HG03558 (cell line): Measurements from ENCODE around the gene GLCCI1.

Source experiments
- ATAC-seq: cut with Tn5 transposase; IDR thresholded peaks from one replicate; pipeline ENCODE4 v1.9.1; 2021; ENCODE audit warnings: moderate number of reproducible peaks; ENCODE audit not compliant: unreplicated experiment; ENCODE audit errors: extremely low read depth

GLCCI1 gene

DNA sequence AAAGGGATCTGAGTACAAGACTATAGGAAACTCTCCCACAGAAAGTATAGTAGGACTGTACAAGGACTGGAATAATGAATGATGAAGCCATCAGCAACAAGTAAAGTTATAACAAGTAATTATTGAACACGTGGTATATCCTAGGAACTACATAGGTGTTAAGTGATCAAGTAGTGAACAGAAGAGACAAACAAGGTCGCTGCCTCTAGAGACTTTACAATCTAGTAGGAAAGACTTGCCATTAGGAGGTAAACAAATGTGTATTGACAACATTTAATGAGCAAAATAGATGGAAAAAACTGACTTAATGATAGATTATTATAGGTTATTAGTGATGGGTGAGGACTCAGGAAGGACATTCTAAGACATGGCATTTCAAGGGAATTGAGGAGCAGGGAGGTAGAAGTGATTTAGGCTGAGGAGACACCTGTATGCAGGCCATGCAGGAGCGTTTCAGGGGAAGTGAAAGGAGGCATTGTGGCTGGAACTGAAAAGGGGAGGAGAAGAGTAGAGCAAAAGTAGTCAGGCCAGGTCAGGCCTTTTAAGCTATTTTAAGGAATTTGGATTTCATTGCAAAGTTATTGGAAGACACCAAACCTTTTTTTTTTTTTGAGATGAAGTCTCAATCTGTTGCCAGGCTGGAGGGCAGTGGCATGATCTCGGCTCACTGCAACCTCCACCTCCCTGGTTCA is 8.5 kb upstream of the GLCCI1 start:
- ATAC-seq = peak; percentile 78

GRCh38 chr7:7962851-7963250 is 5.7 kb upstream of the GLCCI1 start:
- ATAC-seq = no peak

DNA sequence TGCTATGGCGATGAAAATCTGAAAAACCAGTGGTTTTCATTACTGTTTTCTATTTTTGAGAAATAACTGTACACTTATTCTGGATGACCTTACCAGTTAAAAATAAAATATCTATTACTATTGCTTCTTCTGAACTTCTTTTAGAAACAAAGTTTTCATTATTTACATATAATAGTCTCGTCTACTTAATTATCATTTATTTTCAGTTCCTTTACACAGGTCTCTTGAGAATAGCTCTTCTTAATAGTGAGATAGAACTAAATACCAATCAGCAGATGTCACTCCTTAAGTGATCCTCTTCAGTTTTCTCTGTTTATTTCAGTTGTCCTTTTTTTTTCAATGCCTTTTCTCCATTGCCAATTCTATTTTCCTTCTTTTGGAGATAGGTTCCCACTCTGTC is 4.3 kb upstream of the GLCCI1 start:
- no peak for ATAC-seq

- ATAC-seq = no peak
Measured at GRCh38 chr7:7964691-7965090, 3.9 kb upstream of the GLCCI1 start.

GRCh38 chr7:7965301-7965700 is 3.3 kb upstream of the GLCCI1 start:
- ATAC-seq = no peak

GRCh38 chr7:7966141-7966734 is 2.4 kb upstream of the GLCCI1 start:
- no peak for ATAC-seq

GRCh38 chr7:7967886-7968543 is 581 bp upstream of the GLCCI1 start:
- no peak for ATAC-seq

DNA sequence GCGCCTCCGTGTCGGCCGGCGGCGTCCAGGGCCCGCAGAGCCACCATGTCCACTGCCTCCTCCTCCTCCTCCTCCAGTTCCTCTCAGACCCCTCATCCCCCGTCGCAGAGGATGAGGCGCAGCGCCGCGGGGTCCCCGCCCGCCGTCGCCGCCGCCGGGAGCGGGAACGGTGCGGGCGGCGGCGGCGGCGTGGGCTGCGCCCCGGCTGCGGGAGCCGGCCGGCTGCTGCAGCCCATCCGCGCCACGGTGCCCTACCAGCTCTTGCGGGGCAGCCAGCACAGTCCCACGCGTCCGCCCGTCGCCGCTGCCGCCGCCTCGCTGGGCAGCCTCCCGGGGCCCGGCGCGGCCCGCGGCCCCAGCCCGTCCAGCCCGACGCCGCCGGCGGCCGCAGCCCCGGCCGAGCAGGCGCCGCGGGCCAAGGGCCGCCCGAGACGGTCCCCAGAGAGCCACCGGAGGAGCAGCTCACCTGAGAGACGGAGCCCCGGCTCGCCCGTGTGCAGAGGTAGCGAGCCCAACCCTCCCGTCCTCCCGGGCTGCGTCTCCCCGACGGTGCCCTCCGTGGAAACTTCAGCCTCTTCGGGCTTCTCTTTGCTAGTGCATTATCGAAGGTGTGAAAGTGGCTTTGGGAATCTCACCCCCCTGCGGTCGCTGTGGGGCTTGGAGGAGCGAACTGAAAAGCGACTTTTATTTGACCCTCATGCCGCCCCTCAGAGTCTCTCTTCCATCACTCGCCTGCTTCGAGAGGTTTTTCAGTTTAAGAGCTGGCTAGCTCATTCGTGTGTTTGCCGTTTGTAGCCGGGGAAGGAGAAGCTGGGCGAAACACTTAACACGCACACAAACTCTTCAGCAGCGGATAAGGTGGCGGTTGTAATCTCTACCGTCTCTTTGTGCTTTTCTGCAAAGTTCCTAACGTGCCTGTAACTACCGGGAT is 975 bp downstream of the GLCCI1 start:
- no peak for ATAC-seq

- no peak for ATAC-seq
Measured at GRCh38 chr7:7970237-7970530, 1.6 kb downstream of the GLCCI1 start.

DNA sequence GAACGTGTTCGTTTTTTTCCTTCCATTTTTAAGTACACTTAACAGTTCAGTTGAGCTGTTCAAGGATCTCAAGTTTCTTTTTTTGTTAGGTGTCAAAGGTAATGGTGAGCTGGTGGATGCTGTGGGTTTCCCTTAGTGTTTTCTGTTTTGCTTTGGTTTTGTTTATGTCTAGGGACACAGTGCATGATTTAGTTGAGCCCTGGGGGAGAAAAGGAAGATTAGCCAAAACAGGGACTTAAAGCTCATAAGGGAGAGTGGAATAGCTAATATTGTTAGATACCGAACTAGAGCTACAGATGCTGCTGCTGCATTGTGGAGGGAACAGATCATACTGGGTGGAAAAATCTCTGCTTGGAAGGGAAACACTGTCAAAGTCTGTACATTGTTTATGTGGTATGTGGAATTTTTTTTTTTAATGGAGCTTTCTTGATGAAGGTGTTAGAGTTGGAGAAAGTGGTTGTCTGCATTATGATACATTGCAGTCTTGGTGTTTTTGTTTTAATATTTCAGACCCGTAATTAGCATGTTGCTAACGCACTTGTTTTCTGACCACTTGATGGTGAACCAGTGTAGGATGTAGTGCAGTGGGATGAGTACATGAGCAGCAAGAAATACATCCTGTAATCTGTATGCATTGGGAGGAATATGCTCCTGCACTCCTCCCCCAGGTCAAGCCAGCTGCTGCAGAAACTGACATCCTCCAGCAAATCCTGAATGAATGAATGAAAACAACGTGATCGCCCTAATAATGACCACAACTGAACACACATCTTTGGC is 2.1 kb downstream of the GLCCI1 start:
- ATAC-seq = no peak

GRCh38 chr7:7971308-7972040 is 2.9 kb downstream of the GLCCI1 start:
- ATAC-seq = no peak

GRCh38 chr7:7972128-7972527 is 3.5 kb downstream of the GLCCI1 start:
- no peak for ATAC-seq

DNA sequence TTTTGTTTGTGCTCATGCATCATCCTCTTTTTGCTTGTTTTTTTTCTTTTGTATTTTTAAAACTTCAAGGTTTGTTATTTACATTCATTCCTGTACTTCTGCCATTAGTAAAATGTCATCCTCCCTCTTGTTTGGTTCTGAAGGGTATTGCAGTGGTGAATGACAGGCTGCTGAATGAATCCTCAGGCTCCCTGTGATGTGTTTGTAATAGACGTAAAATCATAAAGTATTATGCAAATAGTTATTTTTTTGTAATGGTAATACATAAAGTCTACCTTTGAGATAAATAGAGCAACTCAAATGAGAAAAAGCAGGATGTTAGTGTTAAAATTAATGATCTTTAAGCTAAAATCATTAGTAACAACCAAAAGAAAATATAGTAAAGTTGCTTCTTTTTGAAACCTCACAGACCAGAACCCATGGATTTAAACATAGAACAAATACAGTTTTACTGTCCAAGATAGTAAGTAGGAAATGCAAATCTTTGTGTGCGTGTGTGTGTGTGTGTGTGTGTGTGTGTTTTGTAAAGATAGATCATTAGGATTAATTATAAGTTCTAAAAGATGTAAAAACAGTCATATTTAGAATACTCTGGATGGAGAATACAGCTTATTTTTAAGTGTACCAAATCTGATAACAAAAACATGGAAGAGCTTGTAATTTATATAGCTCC is 4.5 kb downstream of the GLCCI1 start:
- no peak for ATAC-seq

DNA sequence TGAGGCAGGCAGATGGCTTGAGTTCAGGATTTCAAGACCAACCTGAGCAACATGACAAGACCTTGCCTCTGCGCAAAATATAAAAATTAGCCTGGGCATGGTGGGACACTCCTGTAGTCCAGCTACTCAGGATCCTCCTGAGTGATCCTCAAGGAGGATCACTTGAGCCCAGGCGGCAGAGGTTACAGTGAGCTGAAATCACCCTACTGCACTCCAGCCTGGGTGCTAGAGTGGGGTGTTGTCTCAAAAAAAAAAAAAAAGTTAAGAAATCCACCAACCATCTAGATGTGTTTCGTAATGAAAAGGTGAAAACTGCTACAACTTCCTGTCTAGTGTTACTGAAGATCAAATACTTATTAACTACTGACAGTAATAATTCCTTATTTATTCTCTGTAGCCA is 8.1 kb downstream of the GLCCI1 start:
- no peak for ATAC-seq

DNA sequence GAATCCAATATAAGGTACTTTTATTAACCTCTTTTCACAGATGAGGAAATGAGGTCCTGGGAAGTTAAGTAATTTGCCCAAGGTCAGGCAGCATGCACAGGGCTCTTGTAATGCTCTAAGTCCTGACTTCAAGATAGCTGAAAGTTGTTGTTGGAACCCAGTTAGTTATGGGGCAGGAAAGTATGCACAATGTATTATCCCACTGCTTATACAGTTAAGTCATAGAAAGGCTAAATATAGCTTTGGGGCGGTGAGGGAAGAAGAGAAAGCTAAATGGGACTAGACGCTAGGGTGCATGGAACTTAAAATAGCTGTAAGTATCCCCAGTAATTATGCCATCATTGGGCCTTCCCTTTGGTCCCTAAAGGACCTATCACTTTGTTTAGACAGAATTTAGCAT is 9.2 kb downstream of the GLCCI1 start:
- ATAC-seq = no peak

GRCh38 chr7:7978860-7979259 is 10.3 kb downstream of the GLCCI1 start:
- no peak for ATAC-seq

GRCh38 chr7:7979558-7979957 is 11.0 kb downstream of the GLCCI1 start:
- ATAC-seq = no peak

- no peak for ATAC-seq
Measured at GRCh38 chr7:7980134-7980533, 11.5 kb downstream of the GLCCI1 start.

- ATAC-seq = no peak
Measured at GRCh38 chr7:7982904-7983303, 14.3 kb downstream of the GLCCI1 start.
